Stomach (tissue), 4 donors: ENCODE measurements around the gene TINAG.

Experiments used
- CTCF ChIP-seq, 7 experiments: fragments of 450-650 bp in 4 of 7; fragments of 200-600 bp in 3 of 7; sonication (generic) in 3 of 7; IDR thresholded peaks; one replicate each; pipeline ENCODE4 v1.5.1; 2016 to 2019; ENCODE audit warnings: antibody characterized with exemption in 7 of 7, control low read depth in 2 of 7, mild to moderate bottlenecking in 1 of 7
- EP300 ChIP-seq: sonication (generic); formaldehyde crosslinking; IDR thresholded peaks from one replicate; pipeline ENCODE4 v1.6.1; 2017; ENCODE audit warnings: antibody characterized with exemption
- POLR2A ChIP-seq, 4 donors: fragments of 450-650 bp; IDR thresholded peaks; one replicate each; pipeline ENCODE4 v1.6.1; 2016; ENCODE audit warnings: antibody characterized with exemption in 4 of 4, control low read depth in 2 of 4, mild to moderate bottlenecking in 1 of 4, moderate library complexity in 1 of 4
- POLR2AphosphoS5 ChIP-seq, 3 donors: sonication (generic); formaldehyde crosslinking; IDR thresholded peaks; one replicate each; pipeline ENCODE4 v1.6.1; 2016; ENCODE audit warnings: antibody characterized with exemption in 3 of 3

- TF ChIP-seq POLR2A (IDR thresholded peaks at IDR 0.05) (no peak), CTCF (IDR thresholded peaks at IDR 0.05) (no peak), POLR2AphosphoS5 (IDR thresholded peaks at IDR 0.05) (no peak), EP300 (no peak)
These were observed 46.4 kb downstream of the TINAG start for GRCh38 chr6:54354608-54355007.
